OCI-LY3 (cell line): ENCODE data around the gene ZNF148.

Experiments
- EZH2phosphoT487 ChIP-seq: fragments of 200-600 bp; shearing (Covaris generic); IDR thresholded peaks from 2 replicates; pipeline ENCODE4 v1.6.1; 2018; ENCODE audit warnings: antibody characterized with exemption, mixed run types, low read depth
- TF ChIP-seq, protein P1 (sequence below): fragments of 200-600, 300-600 bp; sonication (generic); IDR thresholded peaks from 2 replicates; pipeline ENCODE4 v1.5.1; 2014; ENCODE audit warnings: antibody characterized with exemption, low read length, low read depth

DNA sequence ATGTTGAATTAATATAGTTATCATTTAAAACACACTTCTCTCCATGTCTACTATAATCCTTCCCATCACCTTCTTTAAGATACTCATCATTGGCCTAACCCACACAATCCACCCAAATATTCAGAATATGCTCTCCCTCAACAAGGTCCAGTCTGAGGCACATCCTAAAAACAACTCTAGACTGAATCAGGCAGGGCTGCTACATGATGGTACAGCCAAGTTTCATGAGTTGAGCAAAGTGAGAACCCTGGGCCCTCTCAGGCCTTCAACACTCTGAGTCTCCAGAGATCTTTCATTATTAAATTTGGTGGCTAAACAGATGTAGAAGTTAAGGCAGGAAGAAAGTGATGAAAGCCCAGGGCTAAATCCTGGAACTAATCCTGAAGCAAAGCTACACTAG is 16.2 kb downstream of the ZNF148 start:
- TF ChIP-seq, protein P1, sequence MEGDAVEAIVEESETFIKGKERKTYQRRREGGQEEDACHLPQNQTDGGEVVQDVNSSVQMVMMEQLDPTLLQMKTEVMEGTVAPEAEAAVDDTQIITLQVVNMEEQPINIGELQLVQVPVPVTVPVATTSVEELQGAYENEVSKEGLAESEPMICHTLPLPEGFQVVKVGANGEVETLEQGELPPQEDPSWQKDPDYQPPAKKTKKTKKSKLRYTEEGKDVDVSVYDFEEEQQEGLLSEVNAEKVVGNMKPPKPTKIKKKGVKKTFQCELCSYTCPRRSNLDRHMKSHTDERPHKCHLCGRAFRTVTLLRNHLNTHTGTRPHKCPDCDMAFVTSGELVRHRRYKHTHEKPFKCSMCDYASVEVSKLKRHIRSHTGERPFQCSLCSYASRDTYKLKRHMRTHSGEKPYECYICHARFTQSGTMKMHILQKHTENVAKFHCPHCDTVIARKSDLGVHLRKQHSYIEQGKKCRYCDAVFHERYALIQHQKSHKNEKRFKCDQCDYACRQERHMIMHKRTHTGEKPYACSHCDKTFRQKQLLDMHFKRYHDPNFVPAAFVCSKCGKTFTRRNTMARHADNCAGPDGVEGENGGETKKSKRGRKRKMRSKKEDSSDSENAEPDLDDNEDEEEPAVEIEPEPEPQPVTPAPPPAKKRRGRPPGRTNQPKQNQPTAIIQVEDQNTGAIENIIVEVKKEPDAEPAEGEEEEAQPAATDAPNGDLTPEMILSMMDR = no peak
- no peak for TF ChIP-seq EZH2phosphoT487
